ENCODE results near the gene CDC42BPG. TPM values are rescaled to one million over a fixed set of nuclear protein-coding genes. Genes with fewer than 3 reads are reported as not detected.
A peak's percentile ranks its signal among the peaks of the same experiment; 100 is the strongest.

CDC42BPG gene
- total and polyA plus RNA-seq, 2 experiments from 2014 or later, result 2.2 to 10.1 TPM

DNA sequence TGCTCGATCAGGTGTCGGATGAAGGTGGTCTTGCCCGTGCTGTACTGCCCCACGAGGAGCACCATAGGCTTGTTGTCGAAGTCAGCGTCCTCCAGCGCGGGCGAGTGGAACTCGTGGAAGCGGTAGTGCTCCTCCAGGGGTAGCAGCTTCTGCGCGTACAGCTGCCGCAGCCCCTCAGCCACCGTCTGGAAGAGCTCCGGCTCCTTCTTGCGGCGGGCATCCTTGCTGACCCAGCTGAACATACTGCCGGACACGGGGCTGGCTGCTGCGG is 33.7 kb upstream of the CDC42BPG start:
- Histone ChIP-seq H3K27ac (peak overlapping the region; percentile 81), H3K9me3 (ENCODE audit: low read depth) (no peaks in the 10 kb centered on the region), H3K36me3 (peaks cover 2% of the 10 kb centered on the region), H3K4me3 (peak overlapping the region; percentile 81), H3K27me3 (no peaks in the 10 kb centered on the region), H3K4me1 (ENCODE audit: low read depth) (peaks cover 31% of the 10 kb centered on the region)
- TF ChIP-seq, protein P1, sequence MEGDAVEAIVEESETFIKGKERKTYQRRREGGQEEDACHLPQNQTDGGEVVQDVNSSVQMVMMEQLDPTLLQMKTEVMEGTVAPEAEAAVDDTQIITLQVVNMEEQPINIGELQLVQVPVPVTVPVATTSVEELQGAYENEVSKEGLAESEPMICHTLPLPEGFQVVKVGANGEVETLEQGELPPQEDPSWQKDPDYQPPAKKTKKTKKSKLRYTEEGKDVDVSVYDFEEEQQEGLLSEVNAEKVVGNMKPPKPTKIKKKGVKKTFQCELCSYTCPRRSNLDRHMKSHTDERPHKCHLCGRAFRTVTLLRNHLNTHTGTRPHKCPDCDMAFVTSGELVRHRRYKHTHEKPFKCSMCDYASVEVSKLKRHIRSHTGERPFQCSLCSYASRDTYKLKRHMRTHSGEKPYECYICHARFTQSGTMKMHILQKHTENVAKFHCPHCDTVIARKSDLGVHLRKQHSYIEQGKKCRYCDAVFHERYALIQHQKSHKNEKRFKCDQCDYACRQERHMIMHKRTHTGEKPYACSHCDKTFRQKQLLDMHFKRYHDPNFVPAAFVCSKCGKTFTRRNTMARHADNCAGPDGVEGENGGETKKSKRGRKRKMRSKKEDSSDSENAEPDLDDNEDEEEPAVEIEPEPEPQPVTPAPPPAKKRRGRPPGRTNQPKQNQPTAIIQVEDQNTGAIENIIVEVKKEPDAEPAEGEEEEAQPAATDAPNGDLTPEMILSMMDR (IDR thresholded peaks at IDR 0.05; ENCODE audit: low read depth, low read length), result no peak
- DNase-seq (ENCODE audit: low read depth in 1 of 2, low spot score in 1 of 2), result no peak

DNA sequence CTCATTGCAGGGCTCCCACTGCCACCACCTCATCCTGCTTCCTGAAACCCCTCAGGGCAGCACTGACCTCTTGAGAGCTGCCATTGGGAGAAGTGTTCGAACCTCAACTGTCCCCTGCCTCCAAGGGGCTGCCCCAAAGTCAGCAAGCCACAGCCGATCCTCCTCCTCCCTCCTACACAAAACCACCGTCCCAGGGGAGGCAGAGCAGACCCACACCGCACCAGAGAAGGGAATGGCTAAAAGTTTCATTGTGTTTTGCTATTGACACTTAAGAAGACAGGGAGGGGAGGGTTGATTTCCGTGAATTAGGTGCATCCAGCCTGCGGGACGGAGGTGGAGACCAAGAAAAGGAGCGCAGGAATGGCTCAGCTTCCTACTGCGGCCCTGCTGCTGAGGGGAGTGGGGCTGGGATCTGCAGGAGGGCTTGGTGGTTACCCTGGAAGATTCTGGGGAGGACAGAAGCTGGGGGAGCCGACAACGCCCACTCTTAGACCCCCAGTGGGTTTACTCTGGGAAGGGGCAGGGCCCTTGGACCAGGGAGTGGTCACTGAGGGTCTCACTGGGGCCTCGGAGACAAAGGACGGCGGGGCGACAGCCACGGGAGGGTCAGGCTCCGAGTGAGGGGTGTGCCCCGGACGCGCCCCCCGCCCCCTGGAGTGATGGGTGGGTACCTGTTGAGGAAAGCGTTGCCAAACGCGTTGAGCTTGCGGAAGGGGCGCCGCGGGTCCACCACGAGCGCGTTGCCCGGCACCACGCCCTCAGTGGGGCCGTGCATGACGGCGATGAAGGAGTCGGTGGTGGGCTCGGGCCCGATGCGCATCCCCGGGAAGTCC is 33.2 kb upstream of the CDC42BPG start:
- DNase-seq (ENCODE audit: low read depth in 1 of 2, low spot score in 1 of 2), result no peak
- H3K4me3 ChIP-seq, result peak overlapping the region; percentile 81
- TF ChIP-seq, protein P1 (IDR thresholded peaks at IDR 0.05; ENCODE audit: low read depth, low read length), result no peak
- peaks cover 5% of the 10 kb centered on the region for H3K36me3 ChIP-seq
- H3K27ac ChIP-seq, result peak overlapping the region; percentile 81
- H3K9me3 ChIP-seq (ENCODE audit: low read depth), result no peaks in the 10 kb centered on the region
- H3K4me1 ChIP-seq (ENCODE audit: low read depth), result peaks cover 36% of the 10 kb centered on the region
- no peaks in the 10 kb centered on the region for H3K27me3 ChIP-seq

DNA sequence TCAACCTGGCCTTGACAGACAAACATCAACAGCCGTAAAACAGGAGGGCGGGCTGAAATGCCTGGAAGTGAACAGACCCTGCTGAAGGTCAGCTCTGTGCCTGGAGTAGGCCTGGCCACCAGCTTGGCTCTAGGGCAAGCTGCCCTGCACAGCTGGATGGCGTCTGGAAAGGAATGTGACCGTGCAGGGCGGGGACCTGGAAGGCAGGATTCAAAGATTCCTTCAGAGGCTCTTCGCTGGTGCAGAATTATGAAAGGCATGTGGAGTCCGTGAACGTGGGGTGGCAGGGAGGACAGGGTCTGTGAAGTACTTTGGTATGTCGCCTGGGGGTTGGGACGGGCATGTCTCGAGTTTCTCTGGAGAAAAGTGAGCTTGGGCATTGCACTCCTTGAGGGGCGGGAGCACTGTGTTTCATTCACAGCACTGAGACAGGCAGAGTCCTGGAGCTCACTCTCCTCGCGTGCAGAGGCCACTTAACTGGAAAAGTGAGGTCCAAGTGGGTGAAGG is 32.4 kb upstream of the CDC42BPG start:
- TF ChIP-seq, protein P1 (IDR thresholded peaks at IDR 0.05; ENCODE audit: low read depth, low read length), result no peak
- Histone ChIP-seq H3K4me3 (peak overlapping the region; percentile 81), H3K36me3 (peaks cover 5% of the 10 kb centered on the region), H3K9me3 (ENCODE audit: low read depth) (no peaks in the 10 kb centered on the region), H3K27ac (peak overlapping the region; percentile 81), H3K4me1 (ENCODE audit: low read depth) (peaks cover 43% of the 10 kb centered on the region), H3K27me3 (no peaks in the 10 kb centered on the region)
- DNase-seq (ENCODE audit: low read depth in 1 of 2, low spot score in 1 of 2), result peak in 1 of 2 donors; percentile 62

DNA sequence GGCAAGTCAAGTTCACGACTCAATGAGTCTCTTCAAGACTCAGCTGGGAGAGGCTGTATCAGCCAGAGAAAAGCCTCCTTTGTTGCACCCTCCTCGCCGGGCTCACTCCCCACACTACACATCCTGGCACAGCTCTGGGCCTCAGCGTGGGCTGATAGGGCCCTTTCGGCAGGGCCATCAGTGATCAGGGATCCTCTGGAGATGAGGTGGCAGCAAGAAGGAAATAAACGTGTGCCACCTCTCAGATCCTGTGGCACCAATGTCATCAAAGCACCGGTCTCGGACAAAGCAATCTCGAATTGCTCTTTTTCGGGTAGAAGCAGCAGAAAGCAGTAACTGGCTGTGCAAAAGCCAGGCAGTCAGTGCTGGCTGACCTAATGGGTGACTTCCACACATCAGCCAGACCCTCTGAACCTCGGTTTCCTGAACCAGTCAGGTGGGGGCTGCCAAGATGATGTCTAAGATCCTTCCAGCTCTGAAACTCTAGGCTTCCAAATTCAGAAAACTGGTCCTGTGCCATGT is 31.8 kb upstream of the CDC42BPG start:
- TF ChIP-seq, protein P1 (IDR thresholded peaks at IDR 0.05; ENCODE audit: low read depth, low read length), result no peak
- H3K4me1 ChIP-seq (ENCODE audit: low read depth), result peaks cover 49% of the 10 kb centered on the region
- DNase-seq (ENCODE audit: low read depth in 1 of 2, low spot score in 1 of 2), result no peak
- peak overlapping the region; percentile 81 for H3K27ac ChIP-seq
- H3K4me3 ChIP-seq, result peak overlapping the region; percentile 81
- H3K27me3 ChIP-seq, result no peaks in the 10 kb centered on the region
- no peaks in the 10 kb centered on the region for H3K9me3 ChIP-seq (ENCODE audit: low read depth)
- peaks cover 5% of the 10 kb centered on the region for H3K36me3 ChIP-seq

DNA sequence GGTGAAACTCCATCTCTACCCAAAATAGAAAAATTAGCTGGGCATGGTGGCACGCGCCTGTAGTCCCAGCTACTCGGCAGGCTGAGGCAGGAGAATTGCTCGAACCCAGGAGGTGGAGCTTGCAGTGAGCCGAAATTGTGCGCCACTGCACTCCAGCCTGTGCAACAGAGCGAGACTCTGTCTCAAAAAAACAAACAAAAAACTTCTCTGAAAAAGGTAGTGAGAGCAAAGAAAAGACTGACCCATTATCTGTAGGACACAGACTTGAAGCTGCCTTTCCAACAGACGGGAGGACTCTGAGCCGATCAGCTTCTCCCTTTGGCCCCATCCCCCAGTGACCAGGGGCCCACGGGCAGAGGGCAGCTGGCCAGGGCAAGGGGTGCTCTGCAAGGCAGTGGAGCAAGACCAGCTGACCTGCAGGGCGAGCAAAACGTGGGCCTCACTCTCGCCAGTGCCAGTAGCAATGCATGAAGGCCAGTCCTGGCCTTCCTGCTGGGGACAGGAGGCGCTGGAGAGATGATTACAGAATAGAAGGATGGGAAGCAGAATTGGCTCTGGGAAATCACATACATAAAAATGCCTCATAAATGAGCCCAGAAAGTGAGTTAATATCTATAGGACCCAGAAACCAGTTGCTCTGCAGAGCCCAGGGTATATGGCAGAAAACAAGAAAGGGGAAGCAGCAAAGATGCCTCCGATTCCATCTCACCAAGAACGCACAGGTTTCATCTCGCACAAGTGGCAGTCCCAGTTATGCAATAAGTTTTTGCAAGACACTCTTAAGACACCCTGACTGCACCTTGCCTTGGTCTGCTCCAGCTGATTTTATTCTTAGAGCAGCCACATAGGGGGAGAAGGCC is 31.1 kb upstream of the CDC42BPG start:
- H3K4me1 ChIP-seq (ENCODE audit: low read depth), result peaks cover 53% of the 10 kb centered on the region
- H3K27me3 ChIP-seq, result no peaks in the 10 kb centered on the region
- no peak overlapping the region for H3K4me3 ChIP-seq
- H3K9me3 ChIP-seq (ENCODE audit: low read depth), result no peaks in the 10 kb centered on the region
- H3K36me3 ChIP-seq, result peaks cover 5% of the 10 kb centered on the region
- peak overlapping the region; percentile 57 for H3K27ac ChIP-seq
- TF ChIP-seq, protein P1 (IDR thresholded peaks at IDR 0.05; ENCODE audit: low read depth, low read length), result no peak
- DNase-seq (ENCODE audit: low read depth in 1 of 2, low spot score in 1 of 2), result no peak

All from cardiac muscle cell (in vitro differentiated cells and primary cell).